ENCODE measurements around the gene DEAF1.
"Not testable (repeated sequence)": the region's sequence is repeated elsewhere in the genome, so short reads cannot be mapped to it uniquely, and the experiment has no call there.

Gene DEAF1

DNA sequence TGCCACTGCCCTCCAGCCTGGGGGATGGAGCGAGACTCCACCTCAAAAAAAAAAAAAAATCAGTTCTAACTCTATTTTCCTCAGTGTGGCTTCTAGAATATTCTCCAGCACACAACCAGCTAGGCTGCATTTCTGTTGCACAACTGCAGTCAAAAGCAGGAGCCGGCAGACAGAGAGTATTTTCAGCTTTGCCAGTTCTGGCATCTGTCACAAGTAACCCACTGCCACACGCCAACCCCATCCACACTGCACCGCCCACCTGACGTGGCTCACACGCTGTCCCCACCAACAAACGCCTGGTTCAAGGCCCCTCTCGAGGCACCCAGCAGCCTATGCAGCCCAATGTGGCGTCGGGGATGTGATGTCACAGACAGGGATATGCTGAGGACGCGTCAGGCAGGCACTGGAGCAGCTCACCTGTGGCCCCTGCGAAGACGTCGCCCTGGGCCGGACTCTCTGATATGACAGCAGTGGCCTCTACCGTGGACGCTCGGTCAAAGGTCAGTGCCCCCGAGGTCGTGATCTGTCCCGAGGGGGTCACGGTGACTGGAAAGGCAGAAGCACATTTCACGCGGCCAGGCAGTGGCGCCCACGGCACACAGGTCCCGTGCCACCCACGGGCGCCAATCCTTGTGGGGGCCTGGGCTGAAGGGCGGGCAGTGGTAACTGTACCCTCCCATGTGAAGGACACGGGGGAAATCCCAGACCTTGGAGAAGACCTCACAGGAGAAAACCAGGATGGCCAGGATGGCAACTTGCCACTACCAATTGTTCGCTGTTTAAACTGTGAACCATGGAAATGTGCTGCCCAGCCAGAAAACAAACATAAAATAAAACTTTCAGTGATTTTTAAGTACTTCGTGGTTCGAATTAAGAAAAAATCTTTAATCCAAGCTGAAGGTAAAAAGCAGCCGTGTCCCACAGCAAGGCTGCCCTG, 15.5 kb downstream of the DEAF1 start:
- no peak for DNase-seq (ENCODE audit: low read depth in 2 of 2)

DNA sequence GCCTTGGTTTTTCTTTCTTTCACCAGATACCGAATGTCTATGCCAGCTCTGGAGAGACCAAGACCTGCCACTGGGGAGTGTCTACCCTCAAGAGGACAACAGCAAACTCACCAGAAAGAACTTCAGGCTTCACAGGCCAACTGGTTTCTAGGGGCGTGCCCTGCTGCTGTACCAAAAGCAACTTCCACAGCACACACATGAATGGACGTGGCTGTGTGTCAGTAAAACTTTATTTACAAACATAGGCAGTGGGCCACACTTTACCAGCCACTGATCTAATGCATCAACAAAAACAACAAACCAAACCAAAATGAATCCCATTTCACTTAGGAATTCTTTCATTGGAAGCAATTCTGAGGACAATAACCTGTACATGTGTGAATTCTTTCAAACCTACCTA, 16.7 kb downstream of the DEAF1 start:
- no peak for DNase-seq (ENCODE audit: low read depth in 2 of 2)

DNA sequence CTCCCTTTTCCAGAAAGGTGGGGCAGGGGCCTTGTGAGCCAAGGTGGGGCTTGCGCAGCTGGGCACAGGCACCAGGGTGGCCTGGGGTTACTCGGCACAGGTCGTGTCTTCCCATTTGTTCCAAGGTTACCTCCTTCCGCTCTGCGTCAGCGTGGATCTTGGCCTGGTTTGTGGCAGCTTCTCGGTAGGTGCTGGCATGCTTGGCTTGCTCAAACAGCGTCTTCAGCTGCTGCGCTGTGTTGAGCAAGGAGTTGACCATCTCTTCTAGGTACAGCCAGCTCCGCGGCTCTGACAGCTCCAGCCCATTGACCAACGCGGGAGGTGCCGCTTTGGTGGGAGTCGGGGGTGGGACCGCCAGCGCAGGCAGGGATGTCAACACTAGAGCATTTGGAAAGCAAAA, 20.6 kb downstream of the DEAF1 start:
- no peak for DNase-seq (ENCODE audit: low read depth in 2 of 2)

DNA sequence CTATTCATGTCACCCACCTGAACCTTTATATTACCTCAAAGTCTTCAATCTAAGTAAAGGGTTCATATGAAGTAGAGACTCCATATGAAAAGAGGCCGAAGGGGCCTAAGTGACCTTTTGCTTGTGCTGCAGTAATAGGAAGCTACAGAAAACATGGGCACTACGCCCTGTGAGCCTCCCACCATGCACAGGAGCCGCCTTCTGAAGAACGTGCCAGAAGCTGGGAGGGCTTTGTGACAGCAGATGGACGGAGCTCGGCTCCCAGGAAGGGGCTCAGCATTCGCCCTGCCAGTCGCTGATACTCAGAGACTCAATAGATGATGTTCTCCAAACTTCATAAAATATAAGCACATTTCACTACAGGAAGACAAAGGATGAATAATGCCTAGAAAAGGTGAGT, 21.2 kb downstream of the DEAF1 start:
- DNase-seq (ENCODE audit: low read depth in 2 of 2) = no peak

DNA sequence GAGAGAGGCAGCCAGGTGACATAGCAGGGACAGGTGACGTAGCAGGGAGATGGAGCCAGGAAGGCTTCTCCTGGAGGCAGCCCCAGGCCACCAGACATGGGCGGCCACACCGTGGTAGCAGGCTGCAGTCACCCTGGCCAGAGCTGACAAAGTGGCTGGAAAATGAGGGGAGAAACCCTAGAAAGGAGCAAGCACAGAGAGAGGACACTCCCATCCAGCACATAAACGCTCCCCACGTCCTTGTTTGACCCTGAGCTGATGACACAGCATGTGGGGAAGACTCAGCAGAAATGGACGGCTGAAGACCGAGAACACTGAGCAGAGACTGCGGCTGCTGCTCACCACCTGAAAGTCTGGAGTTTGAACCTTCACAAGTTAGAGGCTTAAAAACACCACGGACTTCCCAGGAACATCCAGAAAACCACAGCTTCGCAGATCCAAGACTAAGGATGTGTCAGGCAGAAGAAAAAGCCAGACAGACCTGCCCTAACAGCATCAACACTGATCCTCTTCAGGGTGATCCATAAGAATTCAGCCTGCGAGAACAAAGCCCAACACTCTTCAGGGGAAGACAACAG, 29.2 kb downstream of the DEAF1 start:
- DNase-seq (ENCODE audit: low read depth in 2 of 2) = no peak

DNA sequence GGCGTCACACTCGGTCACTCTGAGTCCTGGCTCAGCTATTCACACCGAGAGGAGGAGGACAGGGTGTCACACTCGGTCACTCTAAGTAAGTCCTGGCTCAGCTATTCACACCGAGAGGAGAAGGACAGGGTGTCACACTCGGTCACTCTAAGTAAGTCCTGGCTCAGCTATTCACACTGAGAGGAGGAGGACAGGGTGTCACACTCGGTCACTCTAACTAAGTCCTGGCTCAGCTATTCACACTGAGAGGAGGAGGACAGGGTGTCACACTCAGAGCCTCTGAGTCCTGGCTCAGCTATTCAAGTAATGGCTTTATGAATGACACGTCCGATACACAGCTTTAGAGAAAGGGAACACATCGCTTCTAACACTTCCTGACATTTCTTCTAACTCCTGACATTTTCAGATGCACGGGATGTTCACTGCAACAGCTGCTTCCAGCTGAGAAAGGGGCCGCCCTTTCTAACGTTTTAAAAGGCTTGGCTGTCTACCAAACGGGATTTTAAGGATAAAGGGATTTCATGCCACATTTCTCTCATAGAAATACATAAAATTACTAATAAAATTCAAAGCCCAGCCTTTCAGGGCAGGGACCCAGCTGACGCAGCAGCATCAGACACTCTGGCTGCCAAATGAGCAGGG, 29.8 kb downstream of the DEAF1 start:
- DNase-seq (ENCODE audit: low read depth in 2 of 2) = no peak

DNA sequence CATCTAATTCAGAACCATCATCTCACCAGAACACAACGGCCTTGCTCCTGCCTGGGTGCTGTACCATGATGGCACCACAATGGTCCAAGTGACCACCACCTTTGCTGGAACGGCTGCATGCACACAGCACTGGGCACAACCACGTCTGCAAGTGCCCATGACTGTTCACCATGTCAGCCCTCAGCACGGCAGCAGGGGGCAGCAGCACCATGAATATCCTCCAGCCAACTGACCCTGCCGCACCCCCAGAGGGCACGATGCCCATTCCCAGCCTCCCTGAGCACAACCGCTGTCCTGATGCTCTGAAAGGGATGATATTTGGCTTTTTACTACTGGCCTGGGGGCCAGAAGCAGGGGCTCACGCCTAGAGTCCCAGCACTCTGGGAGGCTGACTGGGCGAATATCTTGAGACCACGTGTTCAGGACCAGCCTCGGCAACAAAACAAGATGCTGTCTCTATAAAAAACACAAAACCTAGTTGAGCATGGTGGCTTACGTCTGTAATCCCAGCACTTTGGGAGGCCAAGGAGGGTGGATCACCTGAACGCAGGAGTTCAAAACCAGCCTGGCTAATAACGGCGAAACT, 32.2 kb downstream of the DEAF1 start:
- DNase-seq (ENCODE audit: low read depth in 2 of 2) = no peak

DNA sequence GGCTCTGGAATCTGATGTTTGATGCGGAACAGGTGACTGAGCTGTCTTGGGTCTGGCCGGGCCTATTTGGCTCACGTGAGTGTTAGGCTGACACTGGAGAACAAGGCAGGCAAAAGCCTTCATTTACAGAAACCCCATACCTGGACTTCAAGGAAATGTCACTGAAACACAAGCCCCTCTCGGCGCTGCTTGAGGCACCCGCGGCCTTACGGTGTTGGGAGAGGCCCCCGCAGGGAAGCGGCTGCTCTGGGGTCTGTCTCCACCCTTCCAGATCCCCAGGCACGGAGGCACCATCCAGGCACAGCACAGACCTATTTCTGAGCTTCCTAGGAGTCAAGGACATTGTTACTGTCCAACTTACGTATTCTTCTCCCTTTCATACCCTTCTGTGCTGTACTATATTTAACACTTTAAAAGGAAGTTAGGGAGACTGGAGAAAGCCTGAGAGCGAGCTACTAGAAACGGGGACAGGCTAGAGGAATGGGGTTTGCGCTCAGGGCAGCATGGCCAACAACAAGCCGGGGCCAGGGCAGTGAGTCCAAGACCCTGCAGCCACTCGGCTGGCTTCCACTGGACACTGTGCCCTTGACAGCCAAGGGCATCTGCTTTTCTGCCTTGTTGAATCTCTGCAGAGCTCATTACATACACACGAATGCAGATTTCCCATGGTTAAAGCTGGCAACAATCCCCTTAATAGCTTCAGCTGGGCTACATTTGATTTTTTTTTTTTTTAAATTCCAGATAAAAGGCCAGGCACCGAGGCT, 34.2 kb downstream of the DEAF1 start:
- DNase-seq (ENCODE audit: low read depth in 2 of 2) = no peak

DNA sequence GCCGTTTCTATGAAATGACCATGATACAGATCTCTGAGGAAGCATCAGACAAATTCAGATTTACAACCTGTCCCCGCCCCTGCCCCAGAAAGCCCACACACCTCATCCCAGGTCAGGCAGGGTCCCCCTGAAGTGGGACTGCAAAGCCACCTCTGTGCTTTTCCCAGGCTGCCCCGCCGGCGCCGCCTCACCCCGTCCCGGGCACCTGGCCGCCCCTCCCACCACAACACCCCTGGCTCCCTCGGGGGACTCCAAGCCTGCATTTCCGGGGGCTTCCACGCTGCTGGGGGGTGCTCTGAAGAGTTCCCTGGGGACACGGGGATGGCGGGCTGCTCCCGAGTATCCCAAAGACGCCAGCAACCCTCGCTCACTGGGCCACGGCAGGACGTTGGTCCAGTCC, 34.7 kb downstream of the DEAF1 start:
- DNase-seq (ENCODE audit: low read depth in 2 of 2) = no peak

DNA sequence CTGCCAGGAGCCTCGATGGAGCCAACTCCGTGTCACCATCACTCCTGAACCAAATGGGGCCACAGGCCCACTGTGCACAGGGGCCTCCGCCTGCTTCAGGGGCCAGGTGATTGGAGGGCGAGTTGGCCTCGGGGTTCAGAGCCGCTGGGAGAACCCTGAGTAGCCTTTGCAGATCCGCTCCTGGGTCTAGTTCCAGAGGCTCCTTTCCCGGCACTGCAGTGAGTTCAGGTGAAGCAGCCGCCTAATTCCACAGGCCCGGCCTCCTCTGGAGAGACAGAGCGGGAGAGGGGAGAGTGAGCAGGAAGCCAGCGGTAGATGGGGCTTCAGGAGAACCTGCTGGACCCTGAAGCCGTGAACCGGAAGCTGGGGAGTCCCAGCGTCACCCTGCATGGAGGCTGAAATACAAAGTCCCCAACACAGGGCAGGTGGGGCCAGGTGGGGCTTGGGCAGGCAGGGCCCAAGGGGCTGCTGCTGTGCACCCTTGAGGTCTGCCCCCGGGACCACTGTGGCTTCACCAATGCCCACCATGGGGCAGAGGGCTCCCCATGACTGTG, 35.4 kb downstream of the DEAF1 start:
- DNase-seq (ENCODE audit: low read depth in 2 of 2) = no peak

DNA sequence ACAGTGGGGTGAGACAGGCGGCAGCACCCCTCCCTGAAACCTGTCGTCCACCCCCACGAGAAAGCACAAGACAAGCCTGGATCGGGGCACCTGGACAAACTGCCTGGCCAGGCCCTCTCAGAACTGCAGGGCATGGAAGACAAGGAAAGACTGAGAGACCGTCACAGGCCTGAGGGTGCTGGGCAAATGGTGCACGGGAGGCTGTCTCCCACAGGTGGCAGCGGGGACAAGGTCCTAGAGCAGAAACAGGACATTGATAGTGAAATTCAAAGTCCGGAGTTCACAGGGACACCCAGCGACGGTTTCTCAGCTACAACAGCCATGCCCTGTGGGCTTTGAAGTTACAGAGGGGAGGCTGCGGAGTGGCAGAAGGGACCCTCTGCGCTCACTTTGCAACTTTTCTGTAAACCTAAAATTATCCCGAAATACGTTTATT, 37.3 kb downstream of the DEAF1 start:
- DNase-seq (ENCODE audit: low read depth in 2 of 2) = no peak

DNA sequence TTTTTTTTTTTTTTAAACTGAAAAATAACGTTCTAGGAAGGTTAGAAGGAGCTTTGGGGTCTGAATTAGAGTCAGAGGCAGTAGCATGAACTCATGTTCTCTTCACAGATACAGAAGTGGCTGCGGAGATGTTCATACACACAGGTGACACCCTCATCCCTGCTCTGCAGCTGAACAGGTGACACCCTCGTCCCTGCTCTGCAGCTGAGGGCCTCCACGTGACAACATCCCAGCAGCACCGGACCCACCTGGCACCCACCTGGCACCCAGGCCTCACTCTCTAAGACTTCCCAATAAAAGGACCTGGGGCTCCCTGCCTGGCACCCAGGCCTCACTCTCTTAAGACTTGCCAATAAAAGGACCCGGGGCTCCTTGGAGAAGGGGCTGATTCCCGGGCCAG, 38.2 kb downstream of the DEAF1 start:
- no peak for DNase-seq (ENCODE audit: low read depth in 2 of 2)

DNA sequence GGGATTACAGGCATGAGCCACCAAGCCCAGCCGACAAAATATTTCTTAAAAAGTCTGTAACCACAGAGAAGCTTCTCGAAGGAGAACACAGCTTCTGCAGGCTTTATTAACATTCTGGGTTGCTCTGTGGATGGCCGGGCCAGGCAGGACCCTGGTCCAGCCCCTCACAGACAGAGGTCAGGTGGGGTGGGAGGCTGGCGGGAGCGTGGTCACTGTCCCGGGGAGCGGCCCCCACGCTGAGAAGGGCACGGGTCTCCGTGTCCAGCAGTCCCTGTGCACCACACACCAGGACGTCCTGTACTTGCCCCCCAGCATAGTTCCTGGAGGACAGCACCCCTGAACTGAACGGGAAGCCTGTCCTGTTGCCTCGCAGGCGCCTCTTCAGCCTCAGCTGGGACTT, 38.6 kb downstream of the DEAF1 start:
- no peak for DNase-seq (ENCODE audit: low read depth in 2 of 2)

DNA sequence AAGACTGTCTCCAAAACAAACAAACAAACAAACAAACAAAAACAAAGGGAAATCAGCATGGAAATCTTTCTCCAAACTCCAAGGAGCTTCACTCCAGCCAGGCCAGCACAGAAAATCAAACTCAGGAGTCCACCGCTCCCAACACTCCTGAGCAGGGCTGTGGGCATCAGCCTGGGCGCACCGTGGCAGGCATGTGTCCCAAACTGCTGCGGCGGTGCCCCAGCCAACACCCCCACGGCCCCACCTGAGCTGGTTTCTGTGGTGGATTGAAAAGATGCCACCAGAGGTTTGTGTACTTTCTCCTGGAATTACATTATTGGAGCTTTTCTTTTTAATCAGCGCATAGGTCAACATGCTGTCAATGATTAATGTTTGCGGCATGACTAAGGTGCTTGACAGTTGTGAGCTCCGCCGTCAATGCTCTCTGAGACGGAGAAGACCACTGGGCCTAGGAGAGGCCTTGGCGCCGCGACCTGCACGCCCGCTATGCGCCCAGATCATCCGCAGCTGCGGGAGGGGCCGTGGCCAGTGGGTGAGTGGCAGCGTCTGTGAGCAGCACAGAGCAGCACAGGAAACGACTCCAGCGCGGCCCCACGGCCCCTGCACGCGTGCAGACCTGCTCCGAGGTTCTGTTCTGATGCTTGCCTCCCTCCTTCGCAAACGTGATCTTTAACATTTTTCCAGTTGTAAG, 39.8 kb downstream of the DEAF1 start:
- no peak for DNase-seq (ENCODE audit: low read depth in 2 of 2)

DNA sequence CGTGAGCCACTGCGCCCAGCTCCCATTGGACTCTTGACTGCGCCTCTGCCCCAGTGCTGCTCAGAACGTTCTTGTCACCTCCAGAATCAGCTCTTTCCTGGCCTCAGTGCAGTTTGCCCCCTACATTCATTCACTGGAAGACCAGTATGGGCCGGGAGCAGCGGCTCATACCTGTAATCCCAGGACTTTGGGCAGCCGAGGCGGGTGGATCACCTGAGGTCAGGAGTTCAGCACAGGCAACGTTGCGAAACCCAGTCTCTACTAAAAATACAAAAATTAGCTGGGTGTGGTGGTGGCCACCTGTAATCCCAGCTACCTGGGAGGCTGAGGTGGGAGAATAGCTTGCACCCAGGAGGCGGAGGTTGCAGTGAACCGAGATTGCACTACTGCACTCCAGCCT, 40.6 kb downstream of the DEAF1 start:
- not testable (repeated sequence) for DNase-seq (ENCODE audit: low read depth in 2 of 2)

DNA sequence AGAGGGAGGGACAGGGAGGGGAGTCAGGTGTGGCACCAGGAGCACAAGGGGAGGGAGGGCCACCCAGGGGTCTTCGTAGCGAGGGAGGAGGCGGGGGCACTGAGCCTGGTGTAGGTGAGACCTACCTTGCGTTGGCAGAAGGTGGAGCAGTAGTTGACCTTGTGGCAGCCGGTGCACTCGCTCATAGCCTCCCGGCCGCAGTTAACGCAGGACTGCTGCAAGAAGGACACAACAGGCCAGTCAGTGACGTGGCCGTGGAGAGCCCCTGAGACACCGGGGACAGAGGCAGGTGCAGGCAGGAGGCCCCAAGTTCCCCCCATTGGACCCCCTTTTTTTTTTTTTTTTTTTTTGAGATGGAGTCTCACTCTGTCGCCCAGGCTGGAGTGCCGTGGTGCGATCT, 41.2 kb downstream of the DEAF1 start:
- DNase-seq (ENCODE audit: low read depth in 2 of 2) = no peak

DNA sequence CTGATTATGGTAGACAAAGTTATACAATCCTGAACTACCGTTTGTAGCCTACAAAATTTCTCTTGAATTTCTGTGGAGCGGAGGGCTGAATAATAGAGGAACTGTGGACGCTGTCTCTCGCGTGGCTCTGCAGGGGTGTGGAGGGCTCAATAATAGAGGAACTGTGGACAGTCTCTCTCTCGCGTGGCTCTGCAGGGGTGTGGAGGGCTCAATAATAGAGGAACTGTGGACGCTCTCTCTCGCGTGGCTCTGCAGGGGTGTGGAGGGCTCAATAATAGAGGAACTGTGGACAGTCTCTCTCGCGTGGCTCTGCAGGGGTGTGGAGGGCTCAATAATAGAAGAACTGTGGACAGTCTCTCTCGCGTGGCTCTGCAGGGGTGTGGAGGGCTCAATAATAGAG, 41.9 kb downstream of the DEAF1 start:
- DNase-seq (ENCODE audit: low read depth in 2 of 2) = not testable (repeated sequence)

DNA sequence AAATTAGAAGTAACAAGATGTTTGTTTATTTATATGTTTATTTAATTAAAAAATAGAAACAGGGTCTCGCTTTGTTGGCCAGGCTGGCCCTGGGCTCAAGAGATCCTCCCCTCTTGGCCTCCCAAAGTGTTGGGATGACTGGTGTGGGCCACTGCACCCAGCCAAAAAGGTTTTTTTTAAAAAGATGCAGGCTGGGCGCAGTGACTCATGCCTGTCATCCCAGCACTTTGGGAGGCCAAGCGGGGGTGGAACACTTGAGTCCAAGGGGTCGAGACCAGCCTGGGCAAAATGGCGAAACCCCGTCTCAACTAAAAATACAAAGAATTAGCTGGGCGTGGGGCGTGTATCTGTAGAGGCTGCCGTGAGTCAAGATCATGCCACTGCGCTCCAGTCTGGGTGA, 44.5 kb downstream of the DEAF1 start:
- DNase-seq (ENCODE audit: low read depth in 2 of 2) = no peak

DNA sequence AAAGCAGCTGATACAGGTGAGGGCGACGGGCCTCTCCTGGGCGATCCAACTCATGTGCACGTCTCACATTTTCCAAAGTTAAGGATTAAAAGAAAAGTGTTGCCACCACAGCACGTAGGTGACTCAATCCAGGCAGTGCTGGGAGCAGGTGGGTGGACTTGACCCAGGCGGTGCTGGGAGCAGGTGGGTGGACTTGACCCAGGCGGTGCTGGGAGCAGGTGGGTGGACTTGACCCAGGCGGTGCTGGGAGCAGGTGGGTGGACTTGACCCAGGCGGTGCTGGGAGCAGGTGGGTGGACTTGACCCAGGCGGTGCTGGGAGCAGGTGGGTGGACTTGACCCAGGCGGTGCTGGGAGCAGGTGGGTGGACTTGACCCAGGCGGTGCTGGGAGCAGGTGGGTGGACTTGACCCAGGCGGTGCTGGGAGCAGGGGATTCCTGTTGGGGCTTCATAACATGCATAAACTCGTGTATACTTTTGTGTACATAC, 47.3 kb downstream of the DEAF1 start:
- DNase-seq (ENCODE audit: low read depth in 2 of 2) = not testable (repeated sequence)

DNA sequence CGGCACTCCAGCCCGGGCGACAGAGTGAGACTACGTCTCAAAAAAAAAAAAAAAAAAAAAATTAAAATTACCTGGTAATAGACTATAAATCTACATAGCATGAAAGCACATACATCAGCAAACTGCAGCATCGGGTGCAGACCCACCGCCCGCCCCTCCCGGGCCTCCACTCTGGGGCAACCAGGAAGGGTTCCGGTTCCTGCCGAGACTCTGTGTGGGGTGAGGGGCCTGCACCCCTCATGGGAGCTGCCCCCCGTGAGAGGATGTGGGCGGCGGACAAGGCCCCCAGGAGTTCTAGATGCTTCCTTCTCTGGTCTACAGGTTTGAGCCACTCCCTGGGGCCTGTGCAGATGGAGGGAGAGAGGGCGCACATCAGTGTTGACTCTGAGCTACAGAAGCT, 48.8 kb downstream of the DEAF1 start:
- DNase-seq (ENCODE audit: low read depth in 2 of 2) = no peak

DNA sequence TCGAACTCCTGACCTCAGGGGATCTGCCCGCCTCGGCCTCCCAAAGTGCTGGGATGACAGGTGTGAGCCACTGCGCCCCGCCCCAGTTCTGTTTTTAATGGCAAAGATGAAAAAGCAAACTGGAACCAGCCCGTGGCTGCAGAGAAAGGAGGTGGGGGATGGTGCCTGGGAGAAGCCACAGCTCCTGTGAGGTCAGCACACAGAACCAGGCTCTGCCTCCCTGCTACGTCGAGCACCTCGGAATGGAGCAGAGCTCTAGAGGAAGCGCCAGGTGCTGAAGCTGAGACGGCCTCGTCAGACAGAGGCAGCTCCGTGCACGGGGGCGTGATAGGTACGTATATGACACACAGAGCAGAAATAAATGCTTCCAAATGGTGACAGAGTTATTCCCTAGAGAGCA, 49.5 kb downstream of the DEAF1 start:
- DNase-seq (ENCODE audit: low read depth in 2 of 2) = no peak

Measured in stimulated activated CD4-positive, alpha-beta T cell treated with anti-CD3 and anti-CD28 coated beads, Interleukin-12 subunit alpha, Interleukin-12 subunit beta, amount 100 ng/mL, for 24 hours (primary cell).